ENCODE results near the gene CREM.

- TF ChIP-seq CTCF (conservative IDR thresholded peaks at IDR 0.05; ENCODE audit: low read length) (no peak), EZH2phosphoT487 (IDR thresholded peaks at IDR 0.05; ENCODE audit: borderline replicate concordance, low read depth, low read length) (no peak)
Observed at GRCh38 chr10:35251373-35252100, 124.9 kb downstream of the CREM start.
